Parathyroid adenoma (tissue), 2 donors: ENCODE measurements around the gene FIBP.
"Not testable (repeated sequence)": the region's sequence is repeated elsewhere in the genome, so short reads cannot be mapped to it uniquely, and the experiment has no call there.

Experiments used
- H2AFZ ChIP-seq: fragments of 300-600 bp; sonication (generic); one replicate; pipeline ENCODE4 v1.7.0; 2017; ENCODE audit warnings: antibody characterized with exemption, mild to moderate bottlenecking
- H3K27ac ChIP-seq: fragments of 300-600 bp; sonication (generic); one replicate; pipeline ENCODE4 v1.7.0; 2017
- H3K27me3 ChIP-seq: fragments of 300-600 bp; sonication (generic); one replicate; pipeline ENCODE4 v1.7.0; 2017; ENCODE audit warnings: low read length; ENCODE audit not compliant: control insufficient read depth, insufficient read depth
- H3K36me3 ChIP-seq: fragments of 300-600 bp; sonication (generic); one replicate; pipeline ENCODE4 v1.7.0; 2017; ENCODE audit warnings: low read length; ENCODE audit not compliant: control insufficient read depth, insufficient read depth
- H3K4me1 ChIP-seq: fragments of 300-600 bp; sonication (generic); one replicate; pipeline ENCODE4 v1.7.0; 2017; ENCODE audit warnings: control low read depth
- H3K4me2 ChIP-seq: fragments of 300-600 bp; sonication (generic); one replicate; pipeline ENCODE4 v1.7.0; 2017; ENCODE audit warnings: low read length
- H3K4me3 ChIP-seq: fragments of 300-600 bp; sonication (generic); one replicate; pipeline ENCODE4 v1.7.0; 2017; ENCODE audit warnings: low read depth, low read length
- H3K79me2 ChIP-seq: fragments of 300-600 bp; sonication (generic); one replicate; pipeline ENCODE4 v1.7.0; 2017; ENCODE audit warnings: control low read depth
- H3K9ac ChIP-seq: fragments of 300-600 bp; sonication (generic); one replicate; pipeline ENCODE4 v1.7.0; 2017; ENCODE audit warnings: mild to moderate bottlenecking
- H3K9me3 ChIP-seq: fragments of 300-600 bp; sonication (generic); one replicate; pipeline ENCODE4 v1.7.0; 2017; ENCODE audit warnings: low read length; ENCODE audit not compliant: control insufficient read depth
- TF ChIP-seq, protein P1 (sequence below): fragments of 300-600 bp; sonication (generic); IDR thresholded peaks from one replicate; pipeline ENCODE4 v1.7.0; 2017; ENCODE audit warnings: antibody characterized with exemption, mild to moderate bottlenecking
- donor health status: primary hyperparathyroidism.

Gene FIBP

DNA sequence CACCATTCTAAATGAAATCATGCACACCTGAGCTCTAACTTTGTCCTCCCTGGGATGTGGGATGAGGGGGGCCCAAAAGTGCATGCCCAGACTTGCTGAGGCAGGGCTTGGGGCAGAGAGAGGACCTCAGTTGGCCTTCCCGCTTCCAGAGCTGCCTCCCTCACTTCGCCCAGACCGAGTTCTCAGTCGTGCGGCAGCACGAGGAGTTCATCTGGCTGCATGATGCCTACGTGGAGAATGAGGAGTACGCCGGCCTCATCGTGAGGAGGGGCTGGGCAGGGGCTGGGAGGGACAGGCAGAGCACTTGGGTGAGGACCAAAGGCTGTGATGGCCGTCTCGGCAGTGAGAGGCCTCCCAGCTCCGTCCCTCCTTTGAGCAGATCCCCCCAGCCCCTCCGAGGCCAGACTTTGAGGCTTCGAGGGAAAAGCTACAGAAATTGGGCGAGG is 38.5 kb downstream of the FIBP start:
- H3K36me3 ChIP-seq = no peaks in the 10 kb centered on the region
- no peaks in the 10 kb centered on the region for H3K79me2 ChIP-seq
- TF ChIP-seq, protein P1, sequence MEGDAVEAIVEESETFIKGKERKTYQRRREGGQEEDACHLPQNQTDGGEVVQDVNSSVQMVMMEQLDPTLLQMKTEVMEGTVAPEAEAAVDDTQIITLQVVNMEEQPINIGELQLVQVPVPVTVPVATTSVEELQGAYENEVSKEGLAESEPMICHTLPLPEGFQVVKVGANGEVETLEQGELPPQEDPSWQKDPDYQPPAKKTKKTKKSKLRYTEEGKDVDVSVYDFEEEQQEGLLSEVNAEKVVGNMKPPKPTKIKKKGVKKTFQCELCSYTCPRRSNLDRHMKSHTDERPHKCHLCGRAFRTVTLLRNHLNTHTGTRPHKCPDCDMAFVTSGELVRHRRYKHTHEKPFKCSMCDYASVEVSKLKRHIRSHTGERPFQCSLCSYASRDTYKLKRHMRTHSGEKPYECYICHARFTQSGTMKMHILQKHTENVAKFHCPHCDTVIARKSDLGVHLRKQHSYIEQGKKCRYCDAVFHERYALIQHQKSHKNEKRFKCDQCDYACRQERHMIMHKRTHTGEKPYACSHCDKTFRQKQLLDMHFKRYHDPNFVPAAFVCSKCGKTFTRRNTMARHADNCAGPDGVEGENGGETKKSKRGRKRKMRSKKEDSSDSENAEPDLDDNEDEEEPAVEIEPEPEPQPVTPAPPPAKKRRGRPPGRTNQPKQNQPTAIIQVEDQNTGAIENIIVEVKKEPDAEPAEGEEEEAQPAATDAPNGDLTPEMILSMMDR = no peak
- H3K4me3 ChIP-seq = no peak overlapping the region
- H2AFZ ChIP-seq = no peak overlapping the region
- no peaks in the 10 kb centered on the region for H3K4me1 ChIP-seq
- no peak overlapping the region for H3K9ac ChIP-seq
- H3K27me3 ChIP-seq = no peaks in the 10 kb centered on the region
- H3K4me2 ChIP-seq = no peak overlapping the region
- no peak overlapping the region for H3K27ac ChIP-seq
- H3K9me3 ChIP-seq = no peaks in the 10 kb centered on the region

DNA sequence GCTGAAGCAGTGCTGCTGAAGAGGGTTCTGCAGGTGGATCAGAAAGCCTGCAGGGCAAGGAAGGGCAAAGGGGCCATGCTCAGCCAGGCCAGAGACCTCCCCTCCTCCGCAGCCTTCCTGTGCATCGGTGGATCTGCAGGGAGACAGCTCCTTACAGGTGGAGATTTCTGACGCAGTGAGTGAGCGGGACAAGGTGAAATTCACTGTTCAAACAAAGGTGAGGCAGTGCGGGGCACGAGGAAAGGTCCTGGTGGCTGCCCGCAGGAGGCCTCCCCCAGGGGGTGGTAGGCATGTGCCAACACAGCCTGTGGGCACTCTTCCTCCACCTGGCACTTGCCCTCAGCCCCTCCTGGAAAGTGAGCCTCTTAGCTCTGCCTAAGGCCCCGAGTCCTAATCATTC is 38.9 kb downstream of the FIBP start:
- no peaks in the 10 kb centered on the region for H3K9me3 ChIP-seq
- TF ChIP-seq, protein P1 = no peak
- no peaks in the 10 kb centered on the region for H3K27me3 ChIP-seq
- no peak overlapping the region for H2AFZ ChIP-seq
- H3K27ac ChIP-seq = no peak overlapping the region
- H3K4me2 ChIP-seq = no peak overlapping the region
- H3K36me3 ChIP-seq = no peaks in the 10 kb centered on the region
- H3K4me1 ChIP-seq = no peaks in the 10 kb centered on the region
- H3K79me2 ChIP-seq = no peaks in the 10 kb centered on the region
- no peak overlapping the region for H3K4me3 ChIP-seq
- H3K9ac ChIP-seq = no peak overlapping the region

DNA sequence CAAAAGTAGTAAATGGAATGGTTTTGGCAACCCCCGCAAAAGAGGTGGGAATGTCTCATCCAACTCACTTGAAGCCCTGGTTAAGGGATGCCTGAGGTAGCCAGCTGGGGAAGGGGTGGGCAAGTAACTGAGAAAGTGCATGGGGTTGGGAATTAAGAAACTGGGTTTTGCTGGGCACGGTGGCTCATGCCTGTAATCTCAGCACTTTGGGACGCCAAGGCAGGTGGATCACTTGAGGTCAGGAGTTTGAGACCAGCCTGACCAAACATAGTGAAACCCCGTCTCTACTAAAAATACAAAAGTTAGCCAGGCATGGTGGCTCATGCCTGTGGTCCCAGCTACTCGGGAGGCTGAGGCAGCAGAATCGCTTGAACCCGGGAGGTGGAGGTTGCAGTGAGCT is 39.6 kb downstream of the FIBP start:
- not testable (repeated sequence) for H3K9ac ChIP-seq, H3K9me3 ChIP-seq, H3K4me3 ChIP-seq, H3K79me2 ChIP-seq, H2AFZ ChIP-seq, H3K4me1 ChIP-seq, H3K27me3 ChIP-seq, H3K4me2 ChIP-seq, H3K27ac ChIP-seq, H3K36me3 ChIP-seq

DNA sequence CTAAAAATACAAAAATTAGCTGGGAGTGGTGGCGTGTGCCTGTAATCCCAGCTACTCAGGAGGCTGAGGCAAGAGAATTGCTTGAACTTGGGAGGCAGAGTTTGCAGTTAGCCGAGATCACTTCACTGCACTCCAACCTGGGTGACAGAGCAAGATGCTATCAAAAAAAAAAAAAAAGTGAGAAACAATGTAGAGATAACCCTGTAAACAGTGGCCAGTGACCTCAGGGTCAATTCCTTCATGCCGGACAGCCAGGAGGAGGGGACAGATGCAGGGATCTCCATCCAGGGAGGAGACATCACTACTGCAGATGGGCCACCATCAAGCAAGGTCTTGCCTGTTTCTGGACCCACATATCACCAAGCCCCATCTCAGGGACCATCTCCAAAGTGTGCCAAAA is 40.5 kb downstream of the FIBP start:
- no peaks in the 10 kb centered on the region for H3K4me1 ChIP-seq
- no peaks in the 10 kb centered on the region for H3K9me3 ChIP-seq
- TF ChIP-seq, protein P1 = no peak
- no peaks in the 10 kb centered on the region for H3K27me3 ChIP-seq
- no peak overlapping the region for H3K4me2 ChIP-seq
- no peak overlapping the region for H3K4me3 ChIP-seq
- no peak overlapping the region for H3K9ac ChIP-seq
- H2AFZ ChIP-seq = no peak overlapping the region
- no peak overlapping the region for H3K27ac ChIP-seq
- H3K79me2 ChIP-seq = no peaks in the 10 kb centered on the region
- no peaks in the 10 kb centered on the region for H3K36me3 ChIP-seq

DNA sequence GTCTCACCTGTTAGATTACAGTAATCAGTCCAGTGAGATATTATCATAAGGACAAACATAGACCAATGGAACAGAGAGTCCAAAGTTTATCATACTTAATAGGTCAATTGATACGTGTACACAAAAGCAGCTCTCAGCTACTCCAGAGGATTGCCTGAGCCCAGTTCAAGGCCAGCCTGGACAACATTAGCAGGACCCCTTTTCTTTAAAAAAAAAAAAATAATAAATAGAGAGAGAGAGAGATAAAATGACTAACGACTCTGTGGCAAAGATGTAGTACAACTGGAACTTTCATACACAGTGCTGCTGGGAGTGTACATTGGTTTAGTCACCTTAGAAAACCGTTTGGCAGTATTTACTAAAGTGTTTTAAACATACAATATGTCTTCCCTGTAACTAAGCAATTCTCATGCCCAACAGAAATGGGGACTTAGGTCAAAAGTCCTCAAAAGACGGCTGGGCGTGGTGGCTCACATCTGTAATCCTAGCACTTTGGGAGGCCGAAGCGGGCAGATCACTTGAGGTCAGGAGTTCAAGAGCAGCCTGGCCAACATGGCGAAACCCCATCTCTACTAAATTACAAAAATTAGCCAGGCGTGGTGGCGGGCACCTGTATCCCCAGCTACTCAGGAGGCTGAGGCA is 43.9 kb downstream of the FIBP start:
- no peaks in the 10 kb centered on the region for H3K4me1 ChIP-seq
- H3K27me3 ChIP-seq = no peaks in the 10 kb centered on the region
- H3K27ac ChIP-seq = no peak overlapping the region
- no peak overlapping the region for H3K4me2 ChIP-seq
- no peak overlapping the region for H3K4me3 ChIP-seq
- H3K79me2 ChIP-seq = no peaks in the 10 kb centered on the region
- no peak overlapping the region for H3K9ac ChIP-seq
- TF ChIP-seq, protein P1 = no peak
- H2AFZ ChIP-seq = no peak overlapping the region
- H3K9me3 ChIP-seq = no peaks in the 10 kb centered on the region
- H3K36me3 ChIP-seq = no peaks in the 10 kb centered on the region
